Tibial nerve (tissue), 4 donors: Measurements from ENCODE around the gene OCA2. TPM values are rescaled to one million over a fixed set of nuclear protein-coding genes. Genes with fewer than 3 reads are reported as not detected.

Experiments
- DNase-seq, 2 donors: peaks; one replicate each; pipeline ENCODE4 v3.0.0-alpha.2; 2019; ENCODE audit warnings: low spot score in 2 of 2
- H3K27ac ChIP-seq, 4 donors: fragments of 200-600 bp; sonication (generic) in 3 of 4; one replicate each; pipeline ENCODE4 v1.5.1; 2017 to 2019; ENCODE audit warnings: mild to moderate bottlenecking in 1 of 4
- H3K27me3 ChIP-seq, 2 donors: fragments of 200-600 bp; sonication (generic) in 1 of 2; one replicate each; pipeline versions ENCODE4 v1.5.1 to v1.6.0; 2017 to 2019
- H3K36me3 ChIP-seq, 3 donors: fragments of 200-600 bp; sonication (generic); one replicate each; pipeline ENCODE4 v1.5.1; 2018 to 2019
- H3K4me1 ChIP-seq, 4 donors: fragments of 200-600 bp; sonication (generic) in 3 of 4; one replicate each; pipeline ENCODE4 v1.5.1; 2017 to 2019
- H3K4me3 ChIP-seq, 4 donors: fragments of 200-600 bp; sonication (generic) in 3 of 4; one replicate each; pipeline ENCODE4 v1.5.1; 2017 to 2019; ENCODE audit warnings: mild to moderate bottlenecking in 1 of 4, moderate library complexity in 1 of 4
- H3K9me3 ChIP-seq, 4 donors: fragments of 200-600 bp; sonication (generic) in 3 of 4; one replicate each; pipeline ENCODE4 v1.5.1; 2017 to 2019
- EP300 ChIP-seq, 2 donors: sonication (generic); formaldehyde crosslinking; IDR thresholded peaks; one replicate each; pipeline ENCODE4 v1.6.1; 2017; ENCODE audit warnings: antibody characterized with exemption in 2 of 2, mild to moderate bottlenecking in 1 of 2
- POLR2A ChIP-seq, 2 donors: fragments of 450-650 bp; IDR thresholded peaks; one replicate each; pipeline ENCODE4 v1.6.1; 2017; ENCODE audit warnings: antibody characterized with exemption in 2 of 2, mild to moderate bottlenecking in 2 of 2, moderate library complexity in 2 of 2
- WGBS, 2 donors: methylation state at CpG; one replicate each; pipeline ENCODE4 v1.1.5; 2018; 5-methylcytosine and 5-hydroxymethylcytosine counted together
- total RNA-seq, 4 donors: library from RNA; depleted of rRNA; stranded (reverse); fragments of >200 nt; gene quantifications; one replicate each; pipeline ENCODE4 v1.1.0, GENCODE V29; 2016
- TF ChIP-seq, protein P1 (sequence below), 5 experiments: fragments of 200-600 bp in 3 of 5; fragments of 450-650 bp in 2 of 5; sonication (generic) in 3 of 5; IDR thresholded peaks; one replicate each; pipeline ENCODE4 v1.5.1; 2016 to 2019; ENCODE audit warnings: antibody characterized with exemption in 5 of 5, mild to moderate bottlenecking in 3 of 5, moderate library complexity in 2 of 5

Gene OCA2
- total RNA-seq, 4 donors from 2014 or later = 2.7 to 19.7 (median 6.5) TPM; not detected in 1

DNA sequence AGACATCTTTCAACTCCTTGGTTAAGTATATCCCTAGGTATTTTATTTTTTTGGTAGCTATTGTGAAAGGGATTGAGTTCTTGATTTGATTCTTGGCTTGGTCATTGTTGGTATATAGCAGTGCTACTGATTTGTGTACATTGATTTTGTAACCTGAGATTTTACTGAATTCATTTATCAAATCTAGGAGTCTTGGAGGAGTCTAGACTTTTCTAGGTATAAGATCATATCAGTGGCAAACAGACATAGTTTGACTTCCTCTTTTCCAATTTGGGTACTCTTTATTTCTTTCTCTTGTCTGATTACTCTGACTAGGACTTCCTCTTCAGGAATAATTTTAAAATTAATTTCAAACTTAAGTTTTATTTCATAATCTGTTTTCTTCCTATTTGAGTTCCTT lies 125.2 kb downstream of the OCA2 start:
- Histone ChIP-seq H3K4me1 (no peaks in the 10 kb centered on the region), H3K27ac (no peak overlapping the region), H3K36me3 (no peaks in the 10 kb centered on the region), H3K9me3 (peaks cover 0 to 15% (median 1%) of the 10 kb centered on the region in 4 donors), H3K27me3 (no peaks in the 10 kb centered on the region), H3K4me3 (no peak overlapping the region)
- DNase-seq = no peak
- TF ChIP-seq EP300 (IDR thresholded peaks at IDR 0.05) = no peak
- TF ChIP-seq POLR2A (IDR thresholded peaks at IDR 0.05) = no peak
- TF ChIP-seq, protein P1, sequence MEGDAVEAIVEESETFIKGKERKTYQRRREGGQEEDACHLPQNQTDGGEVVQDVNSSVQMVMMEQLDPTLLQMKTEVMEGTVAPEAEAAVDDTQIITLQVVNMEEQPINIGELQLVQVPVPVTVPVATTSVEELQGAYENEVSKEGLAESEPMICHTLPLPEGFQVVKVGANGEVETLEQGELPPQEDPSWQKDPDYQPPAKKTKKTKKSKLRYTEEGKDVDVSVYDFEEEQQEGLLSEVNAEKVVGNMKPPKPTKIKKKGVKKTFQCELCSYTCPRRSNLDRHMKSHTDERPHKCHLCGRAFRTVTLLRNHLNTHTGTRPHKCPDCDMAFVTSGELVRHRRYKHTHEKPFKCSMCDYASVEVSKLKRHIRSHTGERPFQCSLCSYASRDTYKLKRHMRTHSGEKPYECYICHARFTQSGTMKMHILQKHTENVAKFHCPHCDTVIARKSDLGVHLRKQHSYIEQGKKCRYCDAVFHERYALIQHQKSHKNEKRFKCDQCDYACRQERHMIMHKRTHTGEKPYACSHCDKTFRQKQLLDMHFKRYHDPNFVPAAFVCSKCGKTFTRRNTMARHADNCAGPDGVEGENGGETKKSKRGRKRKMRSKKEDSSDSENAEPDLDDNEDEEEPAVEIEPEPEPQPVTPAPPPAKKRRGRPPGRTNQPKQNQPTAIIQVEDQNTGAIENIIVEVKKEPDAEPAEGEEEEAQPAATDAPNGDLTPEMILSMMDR (IDR thresholded peaks at IDR 0.05) = no peak

DNA sequence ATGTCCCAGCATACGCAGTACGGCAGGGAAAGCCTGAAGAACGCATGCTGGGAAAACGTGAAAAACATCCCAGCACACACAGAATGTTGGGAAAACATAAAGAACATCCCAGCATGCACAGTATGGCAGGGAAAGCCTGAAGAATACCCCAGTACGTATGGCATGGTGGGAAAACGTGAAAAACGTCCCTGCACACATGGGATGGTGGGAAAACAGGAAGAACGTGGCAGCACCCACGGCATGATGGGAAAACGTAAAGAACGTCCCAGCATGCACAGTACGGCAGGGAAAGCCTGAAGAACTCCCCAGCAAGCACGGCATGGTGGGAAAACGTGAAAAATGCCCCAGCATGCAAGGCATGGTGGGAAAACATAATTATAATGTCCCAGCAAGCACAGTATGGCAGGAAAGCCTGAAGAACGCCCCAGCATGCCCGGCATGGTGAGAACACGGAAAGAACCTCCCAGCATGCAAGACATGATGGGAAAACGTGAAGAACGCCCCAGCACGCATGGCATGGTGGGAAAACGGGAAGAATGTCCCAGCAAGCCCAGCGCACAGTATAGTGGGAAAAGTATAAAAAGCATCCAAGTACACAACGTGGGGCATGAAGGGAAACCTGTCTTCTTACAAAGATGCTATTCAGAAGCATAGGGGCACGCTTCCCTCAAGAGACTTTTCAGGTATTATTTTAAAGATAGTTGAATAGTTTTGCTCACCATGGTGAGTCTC lies 128.3 kb downstream of the OCA2 start:
- Histone ChIP-seq H3K4me1 (no peaks in the 10 kb centered on the region), H3K27me3 (no peaks in the 10 kb centered on the region), H3K27ac (no peak overlapping the region), H3K36me3 (no peaks in the 10 kb centered on the region), H3K4me3 (no peak overlapping the region), H3K9me3 (peaks cover 0 to 15% (median 0%) of the 10 kb centered on the region in 4 donors)
- TF ChIP-seq EP300 (IDR thresholded peaks at IDR 0.05) (no peak), POLR2A (IDR thresholded peaks at IDR 0.05) (no peak)
- TF ChIP-seq, protein P1 (IDR thresholded peaks at IDR 0.05) = no peak
- DNase-seq = no peak
- 87 to 89% methylated on average over 24 of the region's 24 CpGs for WGBS, 2 donors

DNA sequence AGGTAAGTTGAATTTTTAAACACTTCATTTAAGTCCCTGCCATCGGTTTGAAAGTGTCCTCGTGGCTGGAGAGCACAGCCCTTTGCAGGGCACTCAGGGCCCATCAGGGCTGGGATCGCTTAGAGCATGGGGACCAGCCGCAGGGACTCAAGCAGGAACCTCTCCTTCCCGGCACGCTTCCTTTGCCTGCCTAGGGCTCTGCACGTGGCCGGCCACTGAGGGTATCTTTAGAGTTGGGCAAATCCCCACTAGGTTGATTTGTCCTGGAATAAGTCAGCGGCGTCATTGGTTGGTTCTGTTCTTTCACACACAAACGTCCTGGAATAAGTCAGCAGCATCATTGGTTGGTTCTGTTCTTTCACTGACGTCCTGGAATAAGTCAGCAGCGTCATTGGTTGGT lies 131.6 kb downstream of the OCA2 start:
- H3K27ac ChIP-seq = no peak overlapping the region
- no peak for DNase-seq
- peaks cover 0 to 4% (median 0%) of the 10 kb centered on the region in 4 donors for H3K9me3 ChIP-seq
- no peaks in the 10 kb centered on the region for H3K36me3 ChIP-seq
- no peak overlapping the region for H3K4me3 ChIP-seq
- 83 to 91% methylated on average over 13 of the region's 13 CpGs for WGBS, 2 donors
- no peak for TF ChIP-seq POLR2A (IDR thresholded peaks at IDR 0.05)
- TF ChIP-seq, protein P1 (IDR thresholded peaks at IDR 0.05) = no peak
- no peak for TF ChIP-seq EP300 (IDR thresholded peaks at IDR 0.05)
- H3K27me3 ChIP-seq = no peaks in the 10 kb centered on the region
- no peaks in the 10 kb centered on the region for H3K4me1 ChIP-seq

DNA sequence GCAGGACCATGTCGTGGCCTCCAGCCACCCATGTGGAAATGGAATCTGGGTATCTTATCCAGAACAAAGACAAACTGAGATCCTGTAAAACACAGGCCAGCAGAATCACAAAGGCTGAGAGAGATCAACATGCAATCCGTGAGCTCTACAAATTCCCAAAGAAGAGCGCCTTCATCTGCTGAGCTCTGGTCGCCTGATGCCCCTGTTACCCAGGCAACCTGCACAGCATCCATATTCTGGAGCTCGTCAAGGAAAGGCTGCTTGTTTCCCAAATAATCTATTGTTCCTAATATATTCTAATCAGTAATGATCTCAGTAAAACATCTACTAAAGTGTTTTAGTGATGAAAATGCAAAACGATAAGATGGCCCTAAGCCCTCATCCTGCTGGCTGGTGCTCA lies 133.6 kb downstream of the OCA2 start:
- Histone ChIP-seq H3K27me3 (no peaks in the 10 kb centered on the region), H3K4me3 (no peak overlapping the region), H3K36me3 (no peaks in the 10 kb centered on the region), H3K4me1 (no peaks in the 10 kb centered on the region), H3K9me3 (no peaks in the 10 kb centered on the region), H3K27ac (no peak overlapping the region)
- DNase-seq = no peak
- 80 to 85% methylated on average over 6 of the region's 6 CpGs for WGBS, 2 donors
- TF ChIP-seq, protein P1 (IDR thresholded peaks at IDR 0.05) = no peak
- TF ChIP-seq EP300 (IDR thresholded peaks at IDR 0.05) (no peak), POLR2A (IDR thresholded peaks at IDR 0.05) (no peak)

DNA sequence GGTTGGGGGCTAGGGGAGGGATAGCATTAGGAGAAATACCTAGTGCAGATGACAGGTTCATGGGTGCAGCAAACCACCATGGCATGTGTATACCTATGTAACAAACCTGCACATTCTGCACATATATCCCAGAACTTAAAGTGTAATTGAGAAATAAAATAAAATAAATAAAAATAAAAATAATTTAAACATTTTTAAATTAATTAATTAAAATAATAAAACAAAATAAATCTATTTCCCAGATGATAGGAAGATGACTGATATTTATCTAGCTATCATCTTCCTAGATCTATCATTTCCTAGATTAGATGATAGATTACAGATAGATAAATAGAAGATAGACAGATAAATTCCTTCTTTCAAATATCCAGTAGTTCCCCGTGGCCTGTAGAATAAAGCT lies 137.3 kb downstream of the OCA2 start:
- H3K27me3 ChIP-seq = no peaks in the 10 kb centered on the region

More for the DNA sequence above, 137.3 kb downstream of the OCA2 start:
- Histone ChIP-seq H3K36me3 (no peaks in the 10 kb centered on the region), H3K4me1 (no peaks in the 10 kb centered on the region), H3K27ac (no peak overlapping the region), H3K9me3 (no peaks in the 10 kb centered on the region), H3K4me3 (no peak overlapping the region)
- WGBS, 2 donors = 92% methylated on average over 1 of the region's 1 CpG
- no peak for DNase-seq
- TF ChIP-seq, protein P1 (IDR thresholded peaks at IDR 0.05) = no peak
- no peak for TF ChIP-seq EP300 (IDR thresholded peaks at IDR 0.05)
- TF ChIP-seq POLR2A (IDR thresholded peaks at IDR 0.05) = no peak
